DMS53 treated with DMSO at 0.1 percent for 48 hours (cell line): Measurements from ENCODE around the gene SSBP3.
A peak's percentile ranks its signal among the peaks of the same experiment; 100 is the strongest.
"Not testable (repeated sequence)": the region's sequence is repeated elsewhere in the genome, so short reads cannot be mapped to it uniquely, and the experiment has no call there.

ENCODE experiments used
- DNase-seq: peaks from one replicate; lab custom pipeline; 2025; ENCODE audit not compliant: unreplicated experiment; lab: John Stamatoyannopoulos, UW

Gene SSBP3

DNA sequence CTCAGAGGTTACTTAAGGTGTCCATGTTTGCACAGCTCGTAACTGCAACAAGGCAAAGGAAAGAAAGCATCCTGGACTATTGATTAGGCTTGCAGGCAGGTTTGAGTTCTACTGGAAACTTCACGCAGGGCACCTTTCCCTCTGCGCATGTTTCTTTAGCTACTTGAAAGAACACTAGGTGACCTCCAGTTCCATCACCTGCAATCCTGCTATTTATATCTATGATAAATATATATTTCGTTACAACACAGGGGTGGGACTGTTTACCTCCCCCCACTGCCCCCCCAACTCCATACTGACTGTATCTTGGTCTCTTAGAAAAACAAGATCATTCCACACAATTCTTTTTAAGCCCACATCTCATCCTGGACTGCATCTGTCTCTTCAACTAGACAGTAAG lies 12.1 kb downstream of the SSBP3 start:
- no peak for DNase-seq

DNA sequence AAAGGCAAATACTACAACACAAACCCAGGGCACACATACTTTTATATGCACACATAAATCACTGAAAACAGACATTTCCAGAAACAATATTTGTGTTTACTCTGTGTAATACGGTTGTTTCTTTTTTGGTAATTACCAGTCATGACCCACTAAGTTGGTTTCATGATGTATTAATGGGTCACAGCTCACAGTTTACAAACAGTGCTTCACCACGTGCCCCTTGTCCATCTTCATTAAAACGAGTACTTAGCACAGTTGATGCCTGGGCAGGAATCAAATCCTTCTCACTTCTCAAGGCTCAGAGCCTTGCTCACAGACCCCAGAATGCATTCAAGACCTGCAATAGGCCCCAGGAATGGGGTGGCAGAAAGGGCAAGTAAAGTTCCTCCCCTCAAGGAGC lies 13.8 kb downstream of the SSBP3 start:
- DNase-seq, result no peak

DNA sequence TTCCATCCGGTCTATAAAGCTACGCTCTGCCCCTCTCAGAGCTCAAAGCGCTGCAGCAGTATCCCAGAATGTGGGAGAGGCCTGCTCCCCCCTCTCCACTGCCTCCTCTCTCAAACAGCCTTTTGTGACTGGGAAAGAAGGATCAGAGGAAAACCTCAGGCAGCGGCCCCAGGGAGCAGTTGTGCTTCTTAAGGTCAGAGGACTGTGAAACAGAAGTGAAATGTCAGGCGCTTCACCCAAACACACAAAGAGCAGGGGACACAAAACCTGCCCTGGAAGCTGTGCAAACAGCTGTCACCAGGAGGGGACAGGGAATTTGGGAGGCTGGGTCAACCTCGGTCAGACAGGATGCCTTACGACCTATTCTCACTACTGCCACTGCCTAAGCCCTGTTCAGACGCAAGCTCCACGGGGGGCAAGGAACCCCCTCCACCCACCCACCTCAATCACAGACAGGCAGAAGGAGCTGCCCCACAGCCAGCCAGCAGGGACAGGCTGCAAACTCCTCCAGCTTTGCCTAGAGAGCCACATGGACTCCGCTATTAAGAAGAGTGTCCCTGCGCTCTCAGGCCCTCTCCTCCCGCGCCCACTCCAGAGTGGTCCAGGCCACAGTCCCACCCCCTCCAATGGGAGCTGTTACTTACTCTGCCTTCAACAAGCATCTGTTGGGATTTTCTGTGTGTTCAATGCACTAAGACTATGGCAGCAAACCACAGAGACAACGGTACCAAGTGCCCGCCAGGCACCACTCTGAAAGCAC lies 14.6 kb downstream of the SSBP3 start:
- DNase-seq, result no peak

DNA sequence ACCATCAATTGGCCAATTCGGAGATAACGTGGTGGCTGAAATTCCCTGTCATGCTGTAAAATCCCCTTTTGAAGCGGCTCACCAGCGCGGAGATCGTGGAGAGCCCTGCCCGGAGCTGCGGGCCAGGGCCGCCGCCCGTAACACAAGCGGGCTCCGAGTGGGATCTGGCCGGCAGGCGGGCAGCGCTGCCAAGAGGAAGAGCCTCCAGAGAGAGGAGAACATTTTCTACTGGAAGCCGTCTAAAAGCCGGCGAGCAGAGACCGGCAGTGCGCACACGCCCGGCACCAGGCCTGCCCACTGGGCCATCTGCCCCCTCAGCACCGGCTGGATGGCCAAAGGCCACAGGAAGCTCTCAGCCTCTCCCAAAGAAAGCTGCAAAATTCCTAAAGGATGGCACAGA lies 15.5 kb downstream of the SSBP3 start:
- DNase-seq, result no peak

DNA sequence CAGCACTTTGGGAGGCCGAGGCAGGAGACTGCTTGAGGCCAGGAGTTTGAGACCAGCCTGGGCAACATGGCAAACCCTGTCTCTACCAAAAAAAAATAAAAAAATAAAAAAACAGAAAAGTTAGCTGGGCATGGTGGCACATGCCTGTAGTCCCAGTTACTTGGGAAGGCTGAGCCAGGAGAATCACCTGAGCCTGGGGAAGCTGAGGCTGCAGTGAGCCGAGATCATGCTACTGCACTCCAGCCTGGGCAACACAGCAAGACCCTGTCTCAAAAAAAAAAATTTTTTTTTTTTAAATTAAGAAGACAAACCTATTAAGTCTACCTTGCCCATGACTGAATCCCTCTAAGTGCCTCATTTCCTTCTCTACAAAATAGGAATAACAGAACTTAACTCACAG lies 16.6 kb downstream of the SSBP3 start:
- DNase-seq, result not testable (repeated sequence)

DNA sequence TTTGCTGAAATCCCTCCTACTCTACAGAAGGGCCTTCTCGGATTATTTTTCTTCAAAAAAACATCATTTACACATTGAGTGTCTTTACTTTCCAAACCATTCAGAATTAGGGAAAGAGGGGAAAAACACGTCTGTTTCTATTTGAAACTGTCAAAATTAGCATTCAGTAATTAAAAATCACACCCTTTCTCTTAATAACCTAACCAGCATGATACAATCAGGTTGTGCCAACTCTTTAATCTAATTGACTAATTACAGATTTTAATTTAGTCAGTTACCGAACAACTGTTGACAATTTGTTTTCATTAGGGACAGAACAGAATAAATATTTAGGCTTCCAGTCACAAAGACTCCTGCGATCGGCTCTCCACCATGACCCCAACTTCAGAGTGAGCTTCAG lies 18.8 kb downstream of the SSBP3 start:
- DNase-seq, result no peak

DNA sequence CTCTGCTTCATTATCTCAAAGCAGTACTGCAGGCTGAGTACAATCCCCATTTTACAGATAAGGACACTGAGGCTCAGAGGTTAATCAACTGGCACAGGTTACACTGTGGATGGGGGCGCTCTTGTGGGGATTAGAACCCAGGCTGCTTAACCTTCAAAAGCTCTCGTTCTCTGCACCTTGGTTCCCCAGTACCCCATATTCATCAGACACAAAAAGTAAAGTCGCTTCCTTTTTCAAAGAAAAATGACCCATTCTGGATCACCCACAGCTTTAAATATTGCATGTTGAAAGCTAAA lies 20.5 kb downstream of the SSBP3 start:
- no peak for DNase-seq

DNA sequence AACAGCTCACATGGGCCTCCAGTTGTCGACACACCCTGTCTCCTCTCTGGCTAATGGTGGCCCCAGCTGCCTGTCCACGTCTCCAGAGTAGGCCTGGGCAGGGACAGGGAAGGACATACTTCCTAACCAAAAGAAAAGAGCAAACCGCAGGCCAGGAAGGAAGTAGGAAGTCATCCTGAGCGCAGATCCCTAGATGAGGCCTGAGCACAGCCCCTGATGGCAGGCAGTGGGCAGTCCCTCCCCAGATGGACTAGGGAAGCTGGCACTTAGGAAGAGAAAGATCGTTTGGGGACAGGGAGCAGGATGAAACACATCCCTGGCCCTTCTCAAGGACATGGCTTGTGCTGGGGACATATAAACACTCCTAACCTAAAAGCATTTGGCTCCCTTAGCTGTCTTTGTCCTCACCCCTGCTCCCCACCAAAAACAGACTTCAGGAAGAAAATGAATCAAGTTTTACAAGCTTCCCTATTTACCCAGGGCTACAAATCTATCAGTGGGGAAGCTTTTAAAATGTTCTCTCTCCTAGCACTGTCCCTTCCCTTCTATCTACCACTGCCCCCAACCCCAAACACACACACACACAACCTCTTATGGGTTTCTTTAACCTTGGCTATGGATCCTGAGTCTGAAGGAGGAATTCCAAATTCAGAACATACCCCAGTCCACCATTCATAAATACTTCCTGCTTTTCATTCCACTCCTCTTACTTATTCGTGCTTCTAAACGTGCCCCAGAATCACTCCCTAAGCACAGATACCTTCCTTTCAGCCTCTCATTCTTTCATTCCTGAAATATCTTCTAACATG lies 21.1 kb downstream of the SSBP3 start:
- no peak for DNase-seq

DNA sequence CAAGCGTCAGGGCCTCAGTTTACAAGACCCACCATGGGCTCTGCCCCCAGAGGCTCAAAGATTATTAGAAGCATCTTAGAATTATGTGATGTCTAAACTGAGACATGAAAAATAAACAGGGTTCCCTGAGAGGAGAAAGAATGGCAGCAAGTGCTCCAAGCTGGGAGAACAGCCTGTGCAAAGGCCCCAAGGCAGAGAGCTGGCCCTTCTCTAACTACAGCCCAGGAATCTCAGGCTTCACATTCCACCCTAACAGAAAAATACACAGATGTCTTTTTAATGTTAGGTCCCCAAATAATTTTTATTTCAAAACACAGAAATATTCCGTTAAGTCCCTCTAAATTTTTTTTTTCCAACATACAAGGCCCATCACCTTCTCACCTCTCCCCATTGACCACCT lies 21.7 kb downstream of the SSBP3 start:
- no peak for DNase-seq

DNA sequence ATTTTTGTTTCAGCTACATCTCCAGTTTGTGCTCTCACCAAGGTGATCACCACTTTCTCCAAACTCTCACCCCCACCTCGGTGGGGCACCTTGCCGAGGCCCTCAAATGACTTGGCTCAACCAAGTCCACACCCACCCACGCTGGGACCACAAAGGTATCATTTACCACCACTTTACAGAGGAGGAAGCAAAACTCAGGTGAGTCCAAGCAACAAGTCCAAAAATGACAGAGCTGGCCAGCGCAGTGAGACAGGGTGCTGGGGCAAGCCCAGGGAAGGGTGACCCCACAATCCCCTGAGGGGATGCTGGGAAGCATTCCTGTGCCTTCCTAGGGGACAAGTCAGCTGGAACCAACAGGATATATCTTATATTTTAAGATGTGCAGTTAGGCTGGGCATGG lies 24.7 kb downstream of the SSBP3 start:
- no peak for DNase-seq

DNA sequence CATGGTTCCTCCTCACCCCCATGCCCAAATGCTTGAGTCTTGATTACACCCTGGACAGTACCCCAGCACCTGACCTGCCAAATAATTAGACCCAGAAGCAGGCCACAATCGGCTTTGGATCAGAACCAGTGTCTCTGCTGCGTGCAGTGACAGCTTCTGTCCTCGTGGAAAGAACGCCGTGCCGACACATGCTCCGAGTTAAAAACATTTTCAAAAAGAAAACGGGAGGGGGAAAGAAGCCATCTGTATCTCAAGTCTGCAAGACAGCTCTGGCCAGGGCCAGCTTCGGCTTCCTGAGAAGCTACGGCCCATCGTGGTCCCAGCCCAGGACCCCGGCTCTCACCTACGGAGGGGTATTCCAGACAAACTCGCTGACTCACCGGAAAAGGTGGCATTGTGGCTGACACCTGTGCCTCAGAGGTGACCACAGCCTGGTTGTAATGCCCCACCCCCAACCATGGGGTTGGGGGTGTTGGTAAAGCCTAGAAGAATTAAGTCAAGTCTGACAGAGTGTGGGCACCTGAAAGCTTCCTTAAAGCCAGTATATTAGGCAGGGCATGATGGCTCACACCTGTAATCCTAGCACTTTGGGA lies 25.8 kb downstream of the SSBP3 start:
- no peak for DNase-seq

DNA sequence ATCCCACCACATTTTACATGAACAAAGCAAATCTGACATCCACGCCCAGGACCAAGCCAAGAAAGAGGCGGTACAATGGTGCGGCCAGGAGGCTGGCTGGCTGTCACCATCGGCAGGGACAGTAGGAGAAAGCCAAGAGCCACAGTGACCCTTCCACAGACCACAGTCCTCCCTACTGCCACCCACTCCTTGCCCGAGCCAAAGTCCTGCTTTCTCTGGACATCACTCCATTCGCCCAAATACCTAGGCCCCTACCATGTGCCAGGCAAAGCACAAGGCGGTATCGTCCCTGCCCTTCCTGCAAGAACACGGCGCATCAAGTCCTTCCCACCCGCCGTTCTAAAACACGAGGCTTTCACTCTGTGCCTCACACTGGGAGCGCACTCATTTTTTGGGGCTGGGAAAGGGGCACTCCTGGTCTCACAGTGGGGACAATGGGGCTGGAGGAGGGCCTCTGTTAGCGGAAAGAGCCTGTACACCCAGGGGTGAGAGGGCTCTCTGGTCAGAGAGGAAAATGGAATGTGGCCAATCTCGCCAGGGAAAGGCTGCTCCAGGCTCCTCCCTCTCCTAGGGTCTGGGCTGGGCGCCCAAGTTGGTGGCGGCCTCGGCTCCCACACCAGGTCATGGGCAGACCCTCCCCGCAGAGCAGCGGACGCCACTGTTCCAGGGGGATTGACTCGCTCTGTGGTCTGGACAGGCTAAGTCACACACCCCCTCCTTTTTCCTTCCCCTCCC lies 26.5 kb downstream of the SSBP3 start:
- no peak for DNase-seq

DNA sequence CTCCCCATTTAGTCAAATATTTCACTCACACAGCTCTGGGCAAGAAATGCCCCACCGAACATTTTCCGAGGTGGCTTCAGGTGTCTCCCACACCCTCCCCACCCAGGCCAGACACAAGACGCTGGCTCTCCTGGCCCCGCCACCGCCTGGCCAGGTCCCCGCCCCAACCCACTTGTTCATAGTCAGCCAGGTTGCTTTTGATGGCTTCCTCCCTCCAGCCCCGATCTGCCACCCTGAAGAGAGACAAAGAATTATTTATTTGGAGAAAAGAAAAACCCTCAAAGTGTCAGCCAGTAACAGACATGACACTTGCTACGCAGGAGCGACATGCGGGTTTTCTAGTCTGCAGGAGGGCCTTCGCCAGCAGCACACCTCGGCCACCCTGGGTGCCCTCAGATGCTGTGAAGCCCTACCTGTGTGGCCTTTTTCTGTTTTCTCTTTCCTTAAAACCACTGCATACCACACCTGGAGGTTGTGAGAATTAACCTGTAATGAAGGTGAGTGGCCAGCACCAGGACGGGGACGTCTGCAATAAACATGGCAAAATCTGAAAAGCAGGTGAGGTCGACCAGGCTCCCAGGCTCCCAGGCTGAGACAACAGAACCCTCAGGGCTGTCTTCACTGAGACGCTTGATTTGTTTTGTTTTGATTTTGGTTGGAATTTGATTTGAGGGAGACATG lies 27.2 kb downstream of the SSBP3 start:
- DNase-seq, result no peak

DNA sequence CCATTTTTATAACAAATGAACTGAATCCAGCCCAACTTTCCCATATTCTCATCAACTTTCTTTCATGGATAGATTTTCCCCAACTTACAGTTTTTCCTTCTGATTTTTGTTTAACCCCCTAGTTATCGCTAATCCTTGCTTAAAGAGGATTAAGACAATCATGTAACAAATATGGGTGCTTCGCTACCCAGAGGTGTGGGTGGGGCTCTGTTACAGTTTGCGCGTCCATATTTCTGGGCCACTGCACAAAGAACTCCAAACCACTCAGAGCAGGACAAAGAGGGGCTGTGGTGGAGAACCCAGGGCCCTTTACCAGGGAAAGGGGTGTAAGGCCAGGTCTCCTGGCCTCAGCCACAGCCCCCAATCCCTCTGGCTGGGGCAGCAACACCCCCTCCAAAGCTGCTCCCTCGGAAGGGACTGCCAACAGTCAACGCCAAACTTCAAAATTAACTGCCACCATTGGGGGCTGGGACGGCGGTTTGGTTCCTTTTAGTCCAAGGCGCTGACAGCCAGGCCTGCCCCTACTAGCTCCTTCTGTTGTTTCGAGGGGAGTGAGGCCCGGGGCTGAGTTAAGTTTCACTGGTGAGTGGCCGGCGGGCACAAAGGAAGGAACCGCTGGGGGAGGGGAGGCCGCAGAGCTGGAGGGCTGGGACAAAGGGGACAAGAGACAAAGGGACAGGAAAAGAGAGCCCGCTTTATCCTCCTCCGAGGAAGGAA lies 27.9 kb downstream of the SSBP3 start:
- DNase-seq, result no peak

DNA sequence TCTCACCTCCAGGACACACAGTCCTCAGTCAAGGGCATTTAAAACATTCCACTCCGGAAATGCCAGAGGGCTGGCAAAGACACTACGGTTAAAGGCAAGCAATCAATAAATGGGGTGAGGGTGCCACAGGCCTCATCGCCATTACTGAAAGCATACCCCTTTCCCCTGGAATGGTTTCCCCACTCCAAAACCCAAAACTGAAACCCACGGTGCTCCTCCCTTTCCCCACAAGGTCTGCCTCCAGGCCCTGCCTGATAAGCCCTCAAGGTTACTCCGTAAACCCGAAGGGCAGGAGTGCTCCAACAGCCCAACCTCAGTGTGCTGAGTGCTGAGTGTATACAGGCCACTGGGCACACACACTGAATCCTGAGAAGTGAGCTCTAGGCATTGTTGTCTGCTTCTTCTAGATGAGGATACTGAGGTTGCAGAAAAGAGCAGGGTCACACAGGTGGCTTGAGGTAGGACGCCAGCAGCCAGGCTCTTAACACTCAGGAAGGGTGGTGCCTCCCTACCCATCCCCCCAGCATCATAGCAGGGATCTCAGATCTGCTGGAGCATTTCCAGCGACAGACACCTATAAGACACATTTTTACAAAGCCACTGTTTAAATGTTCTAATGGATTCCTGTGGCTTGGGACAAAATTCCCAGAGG lies 29.0 kb downstream of the SSBP3 start:
- no peak for DNase-seq

DNA sequence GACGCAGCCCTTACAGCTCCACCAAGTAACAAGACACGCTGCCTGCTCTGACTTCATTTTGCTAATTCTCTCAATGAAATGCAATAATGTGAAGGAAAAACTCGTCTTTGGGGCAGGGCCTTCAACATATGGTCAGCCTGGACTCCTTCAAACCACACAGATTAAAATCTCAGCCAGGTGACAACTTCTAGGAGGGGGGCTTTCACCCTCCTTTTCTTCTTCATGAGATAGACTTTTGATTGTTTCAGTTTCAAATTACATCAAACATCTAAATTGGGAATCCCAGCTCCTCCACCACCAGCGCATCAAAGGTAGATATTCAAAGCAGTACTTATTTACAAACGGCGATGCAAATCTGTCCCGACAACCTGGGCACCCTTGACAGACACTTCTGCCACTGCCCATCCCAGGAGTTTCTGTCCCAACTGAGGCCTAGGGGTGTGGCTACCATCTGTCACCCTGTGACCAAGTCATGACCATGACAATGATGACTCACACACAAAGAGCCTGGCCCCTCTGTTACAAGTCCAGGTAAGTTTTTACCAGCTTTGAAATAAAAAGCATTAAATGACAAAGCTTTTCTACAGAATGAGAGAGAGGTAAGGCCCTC lies 29.7 kb downstream of the SSBP3 start:
- DNase-seq, result peak; percentile 25

DNA sequence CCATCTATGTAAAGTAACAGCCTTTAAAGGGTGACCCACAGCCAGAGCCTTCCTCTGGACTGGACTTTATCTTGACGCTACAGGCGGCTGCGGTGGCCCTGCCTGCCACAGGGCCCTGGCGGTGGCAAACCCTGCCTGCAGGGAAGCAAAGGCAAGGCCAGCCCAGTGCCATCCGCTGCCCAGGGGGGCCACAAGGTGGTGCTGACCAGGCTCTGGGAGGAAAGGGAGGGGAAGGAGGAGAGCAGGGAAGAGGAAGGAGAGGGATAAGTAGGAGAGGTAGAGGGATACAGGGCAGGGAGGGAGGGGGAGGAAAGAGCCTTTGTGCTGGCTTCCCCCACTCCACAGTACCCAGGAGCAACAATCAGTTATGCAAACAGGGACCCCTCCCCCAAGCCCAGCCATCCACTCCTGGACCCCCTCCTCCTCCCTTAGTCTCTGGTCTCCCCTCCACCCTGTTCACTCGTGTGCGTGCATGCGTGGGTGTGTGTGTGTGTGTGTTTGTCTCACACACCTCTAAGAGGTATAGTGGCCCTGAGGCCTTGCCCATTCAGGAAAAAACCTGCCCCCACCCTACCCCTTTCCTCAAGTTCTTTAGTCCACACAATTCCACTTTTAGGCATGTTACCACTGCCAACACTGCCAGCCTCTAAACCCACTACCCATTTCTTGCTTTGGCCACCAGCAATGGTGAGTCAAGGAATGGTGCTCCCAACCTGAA lies 30.3 kb downstream of the SSBP3 start:
- no peak for DNase-seq

DNA sequence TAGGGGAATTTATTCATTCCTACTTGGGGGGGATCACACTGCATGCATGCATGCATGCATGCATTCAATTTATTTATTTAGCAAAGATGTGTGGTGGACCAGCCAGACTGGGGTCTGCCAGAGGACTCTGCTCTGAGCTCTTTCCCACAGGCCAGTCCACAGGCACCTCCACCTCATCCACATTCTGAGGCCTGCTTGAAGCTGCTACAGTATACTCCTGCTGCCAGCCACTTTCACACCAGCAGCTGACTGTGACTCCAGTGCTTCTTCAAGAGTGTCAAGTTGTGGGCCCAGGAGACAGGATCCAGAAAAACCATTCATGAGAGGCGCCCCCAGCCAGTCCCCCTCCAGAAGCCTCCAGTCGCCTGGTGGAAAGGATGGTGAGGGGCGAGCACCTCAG lies 30.9 kb downstream of the SSBP3 start:
- no peak for DNase-seq

DNA sequence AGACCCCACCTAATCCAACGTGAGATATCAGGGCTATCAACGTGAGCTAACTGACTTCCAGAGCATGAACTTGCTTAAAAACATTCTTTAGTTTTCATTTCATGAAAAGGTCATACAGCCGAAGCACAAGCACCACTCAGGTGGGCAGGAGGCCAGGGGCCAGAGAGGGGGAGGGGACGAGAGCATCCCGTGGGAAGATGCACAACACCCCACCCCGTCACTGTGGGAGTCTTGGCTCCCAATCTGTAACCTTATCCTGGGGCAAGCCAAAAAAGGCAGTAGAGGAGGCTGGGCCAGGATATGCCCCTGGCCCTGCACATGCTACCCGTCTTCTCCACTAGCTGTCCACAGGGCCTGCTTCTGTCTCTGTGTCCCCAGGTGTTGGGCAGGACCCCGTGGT lies 31.4 kb downstream of the SSBP3 start:
- no peak for DNase-seq
